ENCODE data around the gene CEP57L1.
A peak's percentile ranks its signal among the peaks of the same experiment; 100 is the strongest.

The CEP57L1 gene

DNA sequence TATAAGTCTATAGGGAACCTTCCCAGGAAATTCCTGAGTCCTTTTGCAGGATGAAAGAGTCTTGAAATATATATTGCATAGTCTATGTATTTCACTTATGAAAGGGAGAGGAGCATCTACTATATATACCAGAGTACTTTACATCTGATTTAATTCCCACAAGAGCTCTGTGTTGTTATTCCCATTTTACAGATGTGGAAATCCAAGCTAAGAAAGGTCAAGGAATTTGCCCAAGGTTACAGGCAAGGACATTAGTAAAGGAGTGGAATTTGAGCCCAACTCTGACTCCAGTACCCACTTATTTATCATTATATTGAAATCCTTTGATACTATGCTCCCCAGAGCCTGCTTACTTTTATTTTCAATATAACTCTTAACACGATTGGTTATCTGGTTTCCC is 3.2 kb upstream of the CEP57L1 start:
- Histone ChIP-seq H3K4me3 (ENCODE audit: insufficient read depth in 1 of 2, low read depth in 1 of 2, low read length in 2 of 2) (peak overlapping the region in 1 of 2 experiments; percentile 94), H3K9ac (ENCODE audit: low read length) (peak overlapping the region; percentile 99), H4K91ac (ENCODE audit: low read length) (no peak overlapping the region), H3K4me1 (ENCODE audit: control insufficient read depth, insufficient read depth, low read depth, low read length) (no peaks in the 10 kb centered on the region), H2BK5ac (ENCODE audit: low read depth, low read length, poor library complexity, severe bottlenecking) (no peak overlapping the region), H4K8ac (ENCODE audit: low read length) (no peak overlapping the region), H3K18ac (ENCODE audit: low read depth in 1 of 2, low read length in 2 of 2) (no peak overlapping the region), H2BK120ac (ENCODE audit: low read depth, low read length) (no peak overlapping the region), H2AK5ac (ENCODE audit: low read length, severe bottlenecking) (no peak overlapping the region), H3K27me3 (ENCODE audit: control insufficient read depth in 1 of 2, insufficient read depth in 1 of 2, low read length in 2 of 2) (no peaks in the 10 kb centered on the region), H2AFZ (ENCODE audit: low read depth, low read length) (no peak overlapping the region), H3K79me1 (replicated peaks; ENCODE audit: low read length, poor library complexity, severe bottlenecking) (peaks cover 16% of the 10 kb centered on the region), H3K9me3 (ENCODE audit: control insufficient read depth, low read length) (no peaks in the 10 kb centered on the region), H2BK15ac (ENCODE audit: low read depth, poor library complexity, severe bottlenecking) (no peak overlapping the region), H3K4ac (ENCODE audit: low read depth in 1 of 2, low read length in 2 of 2) (no peak overlapping the region), H3K4me2 (ENCODE audit: low read length, poor library complexity, severe bottlenecking) (no peak overlapping the region), H3K23ac (ENCODE audit: low read length in 2 of 2) (no peak overlapping the region), H3K27ac (ENCODE audit: low read length, poor library complexity, severe bottlenecking) (no peak overlapping the region), H3K36me3 (ENCODE audit: control insufficient read depth in 1 of 2, insufficient read depth in 2 of 2, low read depth in 1 of 2, low read length in 2 of 2) (no peaks in the 10 kb centered on the region), H2BK12ac (ENCODE audit: low read length in 2 of 2) (no peak overlapping the region), H3K14ac (ENCODE audit: low read length in 2 of 2) (no peak overlapping the region)
- no peak for DNase-seq
- whole genome bisulfite sequencing, result 100% methylated on average over 1 of the region's 1 CpG

DNA sequence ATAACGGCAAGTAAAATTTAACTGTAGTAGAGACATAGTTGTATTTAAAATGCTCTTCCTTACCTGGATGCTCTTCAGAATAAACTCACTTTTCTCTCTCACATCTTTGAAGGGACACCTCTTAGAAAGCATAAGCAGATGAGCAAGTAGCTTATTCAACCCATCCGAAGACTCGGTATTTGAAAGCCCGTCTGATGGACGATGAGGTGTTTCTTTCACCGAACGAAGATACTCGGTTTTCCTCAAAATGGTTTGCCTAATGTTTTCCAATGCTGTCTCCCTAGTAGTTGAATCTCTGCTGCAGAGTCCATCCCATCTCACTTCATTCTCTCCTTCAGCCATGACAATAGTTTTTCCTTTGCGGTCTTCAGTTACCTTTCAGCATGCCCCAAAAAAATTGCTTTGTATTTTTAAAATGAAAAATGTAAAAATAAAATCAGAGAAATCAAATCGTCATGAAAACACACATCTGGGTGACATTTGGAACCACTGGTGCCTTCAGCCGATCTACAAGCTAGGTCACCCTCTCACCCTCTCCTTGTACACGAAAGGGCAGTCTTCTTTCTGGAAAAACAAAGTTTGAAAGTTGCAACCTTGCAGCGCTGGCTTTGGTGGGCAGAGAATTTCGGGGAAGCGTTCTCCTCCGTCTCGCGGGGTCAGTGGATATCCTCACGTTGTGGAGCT is 1.4 kb upstream of the CEP57L1 start:
- Histone ChIP-seq H3K4me1 (ENCODE audit: control insufficient read depth, insufficient read depth, low read depth, low read length) (no peaks in the 10 kb centered on the region), H3K4me3 (ENCODE audit: insufficient read depth in 1 of 2, low read depth in 1 of 2, low read length in 2 of 2) (peak overlapping the region; percentile 66 to 94), H4K8ac (ENCODE audit: low read length) (no peak overlapping the region), H3K36me3 (ENCODE audit: control insufficient read depth in 1 of 2, insufficient read depth in 2 of 2, low read depth in 1 of 2, low read length in 2 of 2) (no peaks in the 10 kb centered on the region), H3K27ac (ENCODE audit: low read length, poor library complexity, severe bottlenecking) (peak overlapping the region; percentile 35), H2BK120ac (ENCODE audit: low read depth, low read length) (no peak overlapping the region), H3K79me1 (replicated peaks; ENCODE audit: low read length, poor library complexity, severe bottlenecking) (peaks cover 20% of the 10 kb centered on the region), H3K14ac (ENCODE audit: low read length in 2 of 2) (no peak overlapping the region), H2AK5ac (ENCODE audit: low read length, severe bottlenecking) (no peak overlapping the region), H2BK12ac (ENCODE audit: low read length in 2 of 2) (no peak overlapping the region), H4K91ac (ENCODE audit: low read length) (no peak overlapping the region), H2AFZ (ENCODE audit: low read depth, low read length) (peak overlapping the region; percentile 15), H3K9ac (ENCODE audit: low read length) (peak overlapping the region; percentile 99), H3K4ac (ENCODE audit: low read depth in 1 of 2, low read length in 2 of 2) (no peak overlapping the region), H3K9me3 (ENCODE audit: control insufficient read depth, low read length) (no peaks in the 10 kb centered on the region), H3K4me2 (ENCODE audit: low read length, poor library complexity, severe bottlenecking) (peak overlapping the region; percentile 96), H2BK15ac (ENCODE audit: low read depth, poor library complexity, severe bottlenecking) (no peak overlapping the region), H3K18ac (ENCODE audit: low read depth in 1 of 2, low read length in 2 of 2) (peak overlapping the region in 1 of 2 experiments; percentile 50), H3K23ac (ENCODE audit: low read length in 2 of 2) (no peak overlapping the region), H2BK5ac (ENCODE audit: low read depth, low read length, poor library complexity, severe bottlenecking) (no peak overlapping the region), H3K27me3 (ENCODE audit: control insufficient read depth in 1 of 2, insufficient read depth in 1 of 2, low read length in 2 of 2) (no peaks in the 10 kb centered on the region)
- under 1% methylated on average over 17 of the region's 19 CpGs for WGBS
- DNase-seq, result peak; percentile 45

DNA sequence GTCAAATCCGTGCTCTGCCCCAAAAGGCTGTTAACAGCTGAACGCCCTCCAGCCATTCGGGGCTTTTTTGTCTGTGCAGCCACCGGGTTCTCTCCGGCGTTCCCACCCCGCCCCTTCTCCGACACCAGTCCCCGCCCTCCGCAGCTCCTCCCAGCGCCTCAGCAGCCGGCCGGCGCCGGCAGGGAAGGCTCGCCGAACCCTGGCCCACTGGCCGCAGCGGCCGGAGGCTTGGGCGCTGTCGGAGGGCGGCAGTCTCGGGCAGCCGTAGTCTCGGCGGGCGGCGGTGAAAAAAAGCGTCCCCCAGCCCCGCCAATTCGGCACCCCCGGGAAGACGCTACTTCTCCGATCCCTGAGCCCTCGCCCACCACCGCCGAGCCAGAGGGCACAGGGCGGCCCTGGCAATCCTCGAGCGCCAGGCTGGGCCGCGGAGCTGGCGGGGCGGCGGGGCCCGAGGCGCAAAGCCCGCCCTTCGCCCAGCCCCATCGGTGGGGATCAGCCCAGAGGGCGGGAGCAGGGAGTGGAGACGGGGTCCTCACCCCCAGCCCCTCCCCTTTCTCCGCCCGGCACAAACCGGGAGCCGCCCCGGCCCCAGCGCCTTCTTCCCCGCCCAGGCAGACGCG is 781 bp upstream of the CEP57L1 start, which contains the start of gene SESN1:
TSS of gene SESN1 (minus strand) at position 431 of the 620 bp plus-strand sequence. CDS start 773 bp downstream, outside the sequence.
- Histone ChIP-seq H3K36me3 (ENCODE audit: control insufficient read depth in 1 of 2, insufficient read depth in 2 of 2, low read depth in 1 of 2, low read length in 2 of 2) (no peaks in the 10 kb centered on the region), H3K4me1 (ENCODE audit: control insufficient read depth, insufficient read depth, low read depth, low read length) (no peaks in the 10 kb centered on the region), H3K23ac (ENCODE audit: low read length in 2 of 2) (peak within 1 kb of the TSS in 1 of 2 experiments; percentile 18), H3K27ac (ENCODE audit: low read length, poor library complexity, severe bottlenecking) (peak within 1 kb of the TSS; percentile 99), H3K18ac (ENCODE audit: low read depth in 1 of 2, low read length in 2 of 2) (peak within 1 kb of the TSS; percentile 83 to 89), H3K9me3 (ENCODE audit: control insufficient read depth, low read length) (no peaks in the 10 kb centered on the region), H3K4ac (ENCODE audit: low read depth in 1 of 2, low read length in 2 of 2) (peak within 1 kb of the TSS; percentile 9 to 81), H2BK120ac (ENCODE audit: low read depth, low read length) (peak within 1 kb of the TSS; percentile 92), H2AFZ (ENCODE audit: low read depth, low read length) (peak within 1 kb of the TSS; percentile 79), H3K79me1 (replicated peaks; ENCODE audit: low read length, poor library complexity, severe bottlenecking) (peaks cover 22% of the 10 kb centered on the region), H3K4me3 (ENCODE audit: insufficient read depth in 1 of 2, low read depth in 1 of 2, low read length in 2 of 2) (peak within 1 kb of the TSS; percentile 68 to 94), H2BK5ac (ENCODE audit: low read depth, low read length, poor library complexity, severe bottlenecking) (peak within 1 kb of the TSS; percentile 93), H3K9ac (ENCODE audit: low read length) (peak within 1 kb of the TSS; percentile 99), H2BK15ac (ENCODE audit: low read depth, poor library complexity, severe bottlenecking) (peak within 1 kb of the TSS; percentile 83), H3K14ac (ENCODE audit: low read length in 2 of 2) (peak within 1 kb of the TSS in 1 of 2 experiments; percentile 26), H4K91ac (ENCODE audit: low read length) (peak within 1 kb of the TSS; percentile 86), H3K4me2 (ENCODE audit: low read length, poor library complexity, severe bottlenecking) (peak within 1 kb of the TSS; percentile 96), H4K8ac (ENCODE audit: low read length) (peak within 1 kb of the TSS; percentile 90), H3K27me3 (ENCODE audit: control insufficient read depth in 1 of 2, insufficient read depth in 1 of 2, low read length in 2 of 2) (no peaks in the 10 kb centered on the region), H2AK5ac (ENCODE audit: low read length, severe bottlenecking) (no peak within 1 kb of the TSS), H2BK12ac (ENCODE audit: low read length in 2 of 2) (peak within 1 kb of the TSS; percentile 37 to 66)
- 2% methylated on average over 53 of the region's 62 CpGs for WGBS
- peak; percentile 99 for DNase-seq

DNA sequence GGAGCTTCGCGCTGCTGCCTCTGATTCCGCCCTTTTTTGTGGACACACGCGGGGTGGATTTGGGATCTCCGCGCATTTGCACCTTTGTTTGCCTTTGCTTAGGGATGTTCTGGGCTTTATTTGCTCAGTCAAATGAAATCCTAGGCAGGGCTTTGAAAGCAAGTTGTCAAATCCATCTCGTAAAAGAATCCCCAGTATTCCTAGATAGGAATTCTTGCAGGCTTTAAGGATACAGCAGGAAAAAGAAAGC is 453 bp downstream of the CEP57L1 start:
- H2BK5ac ChIP-seq (ENCODE audit: low read depth, low read length, poor library complexity, severe bottlenecking), result no peak overlapping the region
- no peak overlapping the region for H3K14ac ChIP-seq (ENCODE audit: low read length in 2 of 2)
- H2BK120ac ChIP-seq (ENCODE audit: low read depth, low read length), result no peak overlapping the region
- H3K4me1 ChIP-seq (ENCODE audit: control insufficient read depth, insufficient read depth, low read depth, low read length), result no peaks in the 10 kb centered on the region
- WGBS, result 0% methylated on average over 7 of the region's 8 CpGs
- peaks cover 21% of the 10 kb centered on the region for H3K79me1 ChIP-seq (replicated peaks; ENCODE audit: low read length, poor library complexity, severe bottlenecking)
- no peak overlapping the region for H3K23ac ChIP-seq (ENCODE audit: low read length in 2 of 2)
- peak overlapping the region; percentile 99 for H3K9ac ChIP-seq (ENCODE audit: low read length)
- peak overlapping the region; percentile 70 for H4K91ac ChIP-seq (ENCODE audit: low read length)
- H3K36me3 ChIP-seq (ENCODE audit: control insufficient read depth in 1 of 2, insufficient read depth in 2 of 2, low read depth in 1 of 2, low read length in 2 of 2), result peaks cover 0 to 7% of the 10 kb centered on the region in 2 experiments
- peak overlapping the region; percentile 77 to 80 for H3K18ac ChIP-seq (ENCODE audit: low read depth in 1 of 2, low read length in 2 of 2)
- H2AFZ ChIP-seq (ENCODE audit: low read depth, low read length), result peak overlapping the region; percentile 49
- no peak overlapping the region for H2BK12ac ChIP-seq (ENCODE audit: low read length in 2 of 2)
- peak overlapping the region; percentile 70 for H4K8ac ChIP-seq (ENCODE audit: low read length)
- peak overlapping the region; percentile 99 for H3K27ac ChIP-seq (ENCODE audit: low read length, poor library complexity, severe bottlenecking)
- H2AK5ac ChIP-seq (ENCODE audit: low read length, severe bottlenecking), result no peak overlapping the region
- H2BK15ac ChIP-seq (ENCODE audit: low read depth, poor library complexity, severe bottlenecking), result no peak overlapping the region
- peak overlapping the region; percentile 74 for H3K4me2 ChIP-seq (ENCODE audit: low read length, poor library complexity, severe bottlenecking)
- no peaks in the 10 kb centered on the region for H3K27me3 ChIP-seq (ENCODE audit: control insufficient read depth in 1 of 2, insufficient read depth in 1 of 2, low read length in 2 of 2)
- H3K4me3 ChIP-seq (ENCODE audit: insufficient read depth in 1 of 2, low read depth in 1 of 2, low read length in 2 of 2), result peak overlapping the region; percentile 68 to 94
- H3K9me3 ChIP-seq (ENCODE audit: control insufficient read depth, low read length), result no peaks in the 10 kb centered on the region
- peak overlapping the region; percentile 9 to 12 for H3K4ac ChIP-seq (ENCODE audit: low read depth in 1 of 2, low read length in 2 of 2)
- no peak for DNase-seq
